Fibroblast of villous mesenchyme (primary cell): ENCODE measurements around the gene VSIR. TPM values are rescaled to one million over a fixed set of nuclear protein-coding genes. Genes with fewer than 3 reads are reported as not detected.

ENCODE experiments used
- DNase-seq: peaks from one replicate; pipeline ENCODE4 v3.0.0-alpha.2; 2010; ENCODE audit warnings: low read depth
- H3K4me3 ChIP-seq: 2 replicates; pipeline ENCODE4 v1.5.1; 2011; ENCODE audit warnings: low read depth, mild to moderate bottlenecking, low read length
- total RNA-seq: library from RNA; depleted of rRNA; stranded (reverse); fragments of >200 nt; gene quantifications from 2 replicates; pipeline ENCODE4 v1.2.3, GENCODE V29; 2012
- TF ChIP-seq, protein P1 (sequence below): IDR thresholded peaks from 2 replicates; pipeline ENCODE4 v1.5.1; 2012; ENCODE audit warnings: low read depth, mild to moderate bottlenecking, low read length; ENCODE audit not compliant: insufficient read depth

Gene VSIR
- total RNA-seq, 1 donor: 57.4 TPM

DNA sequence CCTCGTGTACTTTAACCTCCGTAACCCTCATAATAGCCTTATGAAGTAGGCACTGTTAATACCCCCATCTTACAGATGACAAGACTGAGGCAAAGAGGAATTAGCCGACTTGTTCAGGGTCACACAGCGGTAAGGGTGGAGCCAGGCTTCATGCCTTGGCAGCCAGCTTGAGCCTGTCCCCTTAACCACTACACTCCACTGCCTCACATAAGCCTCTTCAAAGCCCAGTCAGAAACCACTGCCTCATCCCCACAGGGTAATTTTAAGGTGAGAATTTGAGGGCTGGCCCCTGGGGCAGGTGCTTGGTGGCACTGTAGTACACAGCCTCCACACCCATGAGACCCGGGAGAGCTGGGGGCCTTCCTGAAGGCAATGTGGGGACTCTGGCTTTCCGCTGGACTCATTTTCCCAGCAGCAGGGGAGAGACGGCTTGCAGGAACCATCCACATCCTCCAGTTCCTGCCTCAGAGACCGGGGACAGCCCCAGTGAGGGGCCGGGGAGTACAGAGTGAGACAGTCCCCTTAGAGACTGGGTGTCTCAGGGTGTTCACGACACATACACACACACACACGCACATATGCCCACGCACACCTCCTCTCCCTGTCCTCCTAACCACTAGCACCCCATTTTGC, 46.1 kb downstream of the VSIR start:
- no peak for DNase-seq
- TF ChIP-seq, protein P1, sequence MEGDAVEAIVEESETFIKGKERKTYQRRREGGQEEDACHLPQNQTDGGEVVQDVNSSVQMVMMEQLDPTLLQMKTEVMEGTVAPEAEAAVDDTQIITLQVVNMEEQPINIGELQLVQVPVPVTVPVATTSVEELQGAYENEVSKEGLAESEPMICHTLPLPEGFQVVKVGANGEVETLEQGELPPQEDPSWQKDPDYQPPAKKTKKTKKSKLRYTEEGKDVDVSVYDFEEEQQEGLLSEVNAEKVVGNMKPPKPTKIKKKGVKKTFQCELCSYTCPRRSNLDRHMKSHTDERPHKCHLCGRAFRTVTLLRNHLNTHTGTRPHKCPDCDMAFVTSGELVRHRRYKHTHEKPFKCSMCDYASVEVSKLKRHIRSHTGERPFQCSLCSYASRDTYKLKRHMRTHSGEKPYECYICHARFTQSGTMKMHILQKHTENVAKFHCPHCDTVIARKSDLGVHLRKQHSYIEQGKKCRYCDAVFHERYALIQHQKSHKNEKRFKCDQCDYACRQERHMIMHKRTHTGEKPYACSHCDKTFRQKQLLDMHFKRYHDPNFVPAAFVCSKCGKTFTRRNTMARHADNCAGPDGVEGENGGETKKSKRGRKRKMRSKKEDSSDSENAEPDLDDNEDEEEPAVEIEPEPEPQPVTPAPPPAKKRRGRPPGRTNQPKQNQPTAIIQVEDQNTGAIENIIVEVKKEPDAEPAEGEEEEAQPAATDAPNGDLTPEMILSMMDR: no peak
- no peak overlapping the region for H3K4me3 ChIP-seq

DNA sequence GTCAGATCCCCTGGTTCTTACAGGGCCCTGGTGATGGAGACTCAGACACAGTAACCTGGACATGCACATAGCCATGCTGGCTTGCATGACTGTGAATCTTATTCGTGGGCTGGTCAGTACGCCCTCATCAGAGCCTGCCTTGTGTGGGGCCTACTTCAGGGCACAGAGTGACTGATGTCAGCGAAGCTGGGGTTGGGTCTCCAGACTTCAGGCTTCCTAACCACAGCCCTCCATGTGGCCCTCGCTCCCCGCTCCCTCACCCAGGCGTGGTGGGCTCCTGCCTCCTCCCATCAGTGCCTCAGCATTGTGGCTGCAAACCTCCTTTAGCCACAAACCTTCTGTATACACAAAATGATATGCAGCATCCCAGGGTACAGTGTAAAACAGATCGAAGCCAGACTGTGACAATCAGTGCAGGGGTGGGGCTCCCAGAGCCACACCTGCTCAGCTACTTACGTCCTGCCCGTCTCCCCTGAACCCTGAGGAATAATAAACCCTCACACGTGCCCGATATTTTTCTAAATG, 46.7 kb downstream of the VSIR start:
- H3K4me3 ChIP-seq: no peak overlapping the region
- TF ChIP-seq, protein P1: no peak
- no peak for DNase-seq

DNA sequence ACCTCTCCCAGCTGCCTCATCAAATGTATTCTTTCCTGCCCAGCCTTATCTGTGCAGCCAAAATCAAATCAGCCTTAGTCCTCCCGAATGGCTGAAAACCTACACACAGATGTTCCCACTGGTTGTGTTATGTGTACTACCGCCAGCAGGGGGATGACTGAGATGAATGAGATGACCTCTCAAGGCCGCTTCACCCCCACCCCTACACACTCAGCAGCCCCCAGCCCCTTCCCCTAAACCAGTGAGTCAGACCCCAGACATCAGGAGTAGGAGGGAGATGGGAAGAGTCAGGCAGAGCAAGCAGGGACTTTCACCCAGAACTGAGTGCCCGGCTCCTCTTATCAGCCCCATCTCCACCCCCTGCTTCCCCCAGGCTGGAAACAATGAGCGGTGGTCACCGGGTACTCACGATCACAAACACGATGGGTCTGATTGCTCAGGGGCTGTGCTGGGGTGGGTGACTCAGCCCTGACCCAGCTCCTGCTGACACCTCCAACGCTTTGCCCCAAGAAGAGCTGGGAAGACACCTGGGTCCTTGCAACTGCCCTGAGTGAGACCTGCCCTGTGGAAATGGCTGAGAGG, 47.2 kb downstream of the VSIR start:
- TF ChIP-seq, protein P1: peak; percentile 52
- DNase-seq: peak; percentile 30
- H3K4me3 ChIP-seq: no peak overlapping the region

DNA sequence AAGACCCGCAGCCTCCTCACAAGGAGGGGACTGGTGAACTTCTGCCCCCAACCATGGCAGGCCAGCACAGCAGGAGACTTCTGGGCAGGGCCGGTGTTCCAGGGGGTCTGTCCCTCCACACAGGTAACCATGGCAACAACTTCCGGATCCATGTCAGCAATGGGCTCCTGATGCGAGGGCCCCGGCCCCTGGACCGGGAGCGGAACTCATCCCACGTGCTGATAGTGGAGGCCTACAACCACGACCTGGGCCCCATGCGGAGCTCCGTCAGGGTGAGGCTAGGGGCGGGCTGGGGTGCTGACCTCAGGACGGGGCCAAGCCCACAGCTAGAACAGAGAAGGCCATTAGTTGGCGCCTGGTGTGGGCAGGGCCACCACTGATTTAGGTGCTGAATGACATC, 48.1 kb downstream of the VSIR start:
- no peak overlapping the region for H3K4me3 ChIP-seq
- no peak for DNase-seq
- TF ChIP-seq, protein P1: no peak

DNA sequence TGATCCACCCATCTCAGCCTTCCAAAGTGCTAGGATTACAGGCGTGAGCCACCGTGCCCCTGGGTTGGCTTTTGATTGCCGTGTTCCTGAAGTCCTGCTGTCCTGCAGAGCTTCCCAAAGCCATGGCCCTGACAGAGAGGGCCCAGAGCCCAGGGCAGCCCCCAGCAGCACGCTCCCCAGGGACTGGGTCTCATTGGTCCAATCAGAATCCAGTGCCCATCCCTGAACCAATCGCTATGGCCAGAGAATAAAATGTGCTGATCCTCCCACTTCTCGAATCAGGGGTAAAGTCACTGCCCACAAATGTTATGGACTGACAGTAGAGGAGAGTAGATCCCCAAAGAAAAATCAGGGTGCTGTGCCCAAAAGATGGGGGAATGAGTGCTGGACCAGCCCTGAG, 48.8 kb downstream of the VSIR start:
- H3K4me3 ChIP-seq: no peak overlapping the region
- no peak for DNase-seq
- TF ChIP-seq, protein P1: no peak

DNA sequence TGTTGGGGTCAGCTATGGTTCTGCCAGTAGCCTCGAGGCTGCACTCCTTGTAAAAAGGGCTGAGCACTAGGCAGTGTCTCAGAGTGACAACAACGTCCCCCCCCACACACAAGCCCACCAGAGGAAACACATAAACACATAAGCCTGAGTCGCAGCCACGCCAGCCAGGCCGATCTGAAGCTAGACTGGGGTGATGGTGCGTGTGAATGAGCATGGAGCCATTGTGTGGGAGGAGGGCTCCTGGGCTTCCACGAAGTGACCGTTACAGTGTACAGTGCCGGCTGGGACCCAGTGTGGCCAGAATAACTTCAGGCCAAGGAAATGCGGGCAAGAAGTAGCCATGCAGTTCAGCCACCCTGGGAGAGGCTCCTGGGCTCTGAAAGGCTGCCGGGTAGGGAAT, 50.0 kb downstream of the VSIR start:
- TF ChIP-seq, protein P1: no peak
- no peak for DNase-seq
- no peak overlapping the region for H3K4me3 ChIP-seq
